Activated naive CD4-positive, alpha-beta T cell treated with anti-CD3 and anti-CD28 coated beads for 36 hours (primary cell): ENCODE results near the gene ADGRD1. TPM values are rescaled to one million over a fixed set of nuclear protein-coding genes. Genes with fewer than 3 reads are reported as not detected.

Experiments used
- CTCF ChIA-PET: fragments of 350-600 bp; sonication (Branson Sonifier 250); formaldehyde crosslinking; loops from one replicate; lab custom pipeline; 2021; ENCODE audit warnings: antibody characterized with exemption; lab: Charles Lee
- DNase-seq: peaks from one replicate; pipeline ENCODE4 v3.0.0-alpha.2; 2020
- H3K27ac Mint-ChIP-seq: one replicate; pipeline ENCODE4 v1.8.0; 2021; ENCODE audit warnings: mild to moderate bottlenecking, mixed read lengths
- H3K27me3 Mint-ChIP-seq: one replicate; pipeline ENCODE4 v1.8.0; 2021; ENCODE audit warnings: low read depth, mixed read lengths
- H3K36me3 Mint-ChIP-seq: one replicate; pipeline ENCODE4 v1.8.0; 2021; ENCODE audit warnings: low read depth, mixed read lengths
- H3K4me1 Mint-ChIP-seq: one replicate; pipeline ENCODE4 v1.8.0; 2021; ENCODE audit warnings: low read depth, mixed read lengths
- H3K4me3 Mint-ChIP-seq: one replicate; pipeline ENCODE4 v1.8.0; 2021; ENCODE audit warnings: mild to moderate bottlenecking, moderate library complexity, mixed read lengths
- H3K9me3 Mint-ChIP-seq: one replicate; pipeline ENCODE4 v1.8.0; 2021; ENCODE audit warnings: mixed read lengths
- intact Hi-C: fragments of 100-400 bp; cut with micrococcal nuclease; formaldehyde crosslinking; loops from one replicate; pipeline ENCODE4 v1.15.1; 2023
- total RNA-seq, 2 experiments: library from RNA; stranded (reverse); gene quantifications; one replicate each; pipeline ENCODE4 v1.2.3, GENCODE V29; 2021

The ADGRD1 gene
- total RNA-seq, 2 experiments from 2014 or later, result not detected

GRCh38 chr12:130983328-130984017, 29.8 kb downstream of the ADGRD1 start:
- Mint-ChIP-seq H3K9me3 (no peaks in the 10 kb centered on the region), H3K4me1 (no peaks in the 10 kb centered on the region), H3K36me3 (no peaks in the 10 kb centered on the region), H3K4me3 (no peak overlapping the region), H3K27ac (no peak overlapping the region), H3K27me3 (peaks cover 15% of the 10 kb centered on the region)
- DNase-seq, result no peak
- intact Hi-C loops, result no loop called here
- CTCF ChIA-PET, result no interaction called here

DNA sequence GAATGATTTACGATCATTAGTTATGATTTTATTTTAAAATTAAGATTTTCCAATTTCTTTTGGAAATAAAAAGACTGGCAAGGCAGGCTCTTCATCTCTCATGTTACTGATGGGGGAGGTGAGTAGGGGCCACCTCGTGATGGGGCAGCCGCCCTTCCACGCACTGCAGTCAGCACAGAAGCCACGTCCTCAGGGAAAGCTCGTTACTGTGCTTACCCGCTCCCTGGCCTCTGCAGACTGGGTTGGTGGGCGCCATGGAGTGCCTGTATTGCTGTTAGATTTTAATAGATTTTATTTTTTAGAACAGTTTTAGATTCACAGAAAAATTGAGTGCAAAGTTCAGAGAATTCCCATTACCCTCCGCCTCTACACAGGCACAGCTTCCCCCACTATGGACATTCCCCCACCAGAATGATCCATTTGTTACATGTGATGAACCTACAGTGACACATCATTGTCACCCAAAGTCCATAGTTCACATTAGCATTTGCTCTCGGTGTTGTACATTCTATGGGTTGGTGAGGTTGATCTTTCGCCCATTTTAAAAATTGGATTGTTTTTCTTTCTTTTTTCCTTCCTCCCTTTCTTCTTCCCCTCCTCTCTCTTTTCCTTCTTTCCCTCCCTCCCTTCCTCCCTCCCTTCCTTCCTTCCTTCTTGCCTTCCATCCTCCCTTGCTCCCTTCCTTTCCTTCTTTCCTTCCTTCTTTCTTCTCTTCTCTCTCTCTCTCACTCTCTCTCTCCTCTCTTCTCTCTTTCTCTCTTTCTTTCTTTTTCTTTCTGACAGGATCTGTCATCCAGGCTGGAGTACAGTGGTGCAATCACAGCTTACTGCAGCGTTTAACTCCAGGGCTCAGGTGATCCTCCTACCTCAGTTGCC, 30.7 kb downstream of the ADGRD1 start:
- Mint-ChIP-seq H3K27me3 (peaks cover 15% of the 10 kb centered on the region), H3K4me3 (no peak overlapping the region), H3K4me1 (no peaks in the 10 kb centered on the region), H3K9me3 (no peaks in the 10 kb centered on the region), H3K27ac (no peak overlapping the region), H3K36me3 (no peaks in the 10 kb centered on the region)
- DNase-seq, result no peak
- intact Hi-C loops, result no loop called here
- CTCF ChIA-PET, result no interaction called here

GRCh38 chr12:130987151-130987931, 33.6 kb downstream of the ADGRD1 start:
- no peaks in the 10 kb centered on the region for H3K9me3 Mint-ChIP-seq
- CTCF ChIA-PET, result no interaction called here
- intact Hi-C loops, result no loop called here
- no peak overlapping the region for H3K4me3 Mint-ChIP-seq
- H3K27ac Mint-ChIP-seq, result no peak overlapping the region
- peaks cover 19% of the 10 kb centered on the region for H3K27me3 Mint-ChIP-seq
- no peaks in the 10 kb centered on the region for H3K36me3 Mint-ChIP-seq
- H3K4me1 Mint-ChIP-seq, result no peaks in the 10 kb centered on the region
- DNase-seq, result no peak

GRCh38 chr12:130988261-130988660, 34.6 kb downstream of the ADGRD1 start:
- no peak overlapping the region for H3K27ac Mint-ChIP-seq
- DNase-seq, result no peak
- H3K36me3 Mint-ChIP-seq, result no peaks in the 10 kb centered on the region
- CTCF ChIA-PET, result interaction anchor here (0.6 kb wide), 1 partner anchor 39 kb away, joined by 3 read pairs; no protein-coding TSS in a partner anchor
- no peaks in the 10 kb centered on the region for H3K4me1 Mint-ChIP-seq
- H3K4me3 Mint-ChIP-seq, result no peak overlapping the region
- intact Hi-C loops, result no loop called here
- H3K27me3 Mint-ChIP-seq, result peaks cover 25% of the 10 kb centered on the region
- H3K9me3 Mint-ChIP-seq, result no peaks in the 10 kb centered on the region

DNA sequence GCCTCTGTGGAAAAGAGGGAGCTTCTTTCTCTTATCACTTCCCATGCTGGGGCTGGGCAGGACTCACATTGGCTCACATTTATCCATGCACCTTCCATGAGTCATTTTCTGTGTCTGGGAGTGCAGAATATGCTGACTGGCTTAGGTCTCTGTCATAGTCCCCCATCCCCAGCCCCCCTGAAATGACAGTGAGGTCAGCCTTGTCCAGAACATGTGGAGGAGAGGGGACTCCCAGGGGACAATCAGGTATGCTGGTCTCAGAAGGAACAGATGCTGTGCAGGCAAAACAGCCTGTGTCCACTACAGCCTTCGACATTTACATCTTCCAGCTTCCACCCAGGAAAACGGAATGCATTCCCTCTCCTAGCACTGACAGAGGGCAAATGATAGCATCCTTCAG, 35.0 kb downstream of the ADGRD1 start:
- Mint-ChIP-seq H3K36me3 (no peaks in the 10 kb centered on the region), H3K4me3 (no peak overlapping the region), H3K4me1 (no peaks in the 10 kb centered on the region), H3K27ac (no peak overlapping the region), H3K27me3 (peaks cover 26% of the 10 kb centered on the region), H3K9me3 (no peaks in the 10 kb centered on the region)
- no peak for DNase-seq
- intact Hi-C loops, result no loop called here
- CTCF ChIA-PET, result interaction anchor here (0.6 kb wide), 1 partner anchor 39 kb away, joined by 3 read pairs; no protein-coding TSS in a partner anchor

DNA sequence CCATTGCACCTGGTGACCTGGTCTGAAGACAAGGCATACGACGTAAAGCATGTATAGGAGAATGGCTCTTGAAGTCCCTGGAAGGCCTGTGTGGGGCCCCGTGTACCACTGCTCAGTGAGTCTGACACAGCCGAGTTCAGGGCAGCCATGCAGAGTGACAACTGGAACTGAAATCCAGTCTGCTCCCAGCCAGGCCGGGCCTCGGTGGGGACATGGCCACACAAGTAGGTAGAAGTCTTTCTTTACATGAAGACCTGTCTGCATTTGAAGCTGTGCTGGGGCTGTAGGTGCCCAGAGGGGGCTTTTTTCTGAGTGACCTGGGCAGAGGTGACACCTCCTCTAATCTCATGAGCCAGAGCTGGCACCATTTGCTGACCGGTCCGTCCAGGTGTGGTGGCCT, 35.7 kb downstream of the ADGRD1 start:
- Mint-ChIP-seq H3K27me3 (peaks cover 26% of the 10 kb centered on the region), H3K27ac (no peak overlapping the region), H3K4me1 (no peaks in the 10 kb centered on the region), H3K36me3 (no peaks in the 10 kb centered on the region), H3K9me3 (no peaks in the 10 kb centered on the region), H3K4me3 (no peak overlapping the region)
- CTCF ChIA-PET, result no interaction called here
- DNase-seq, result no peak
- intact Hi-C loops, result no loop called here

DNA sequence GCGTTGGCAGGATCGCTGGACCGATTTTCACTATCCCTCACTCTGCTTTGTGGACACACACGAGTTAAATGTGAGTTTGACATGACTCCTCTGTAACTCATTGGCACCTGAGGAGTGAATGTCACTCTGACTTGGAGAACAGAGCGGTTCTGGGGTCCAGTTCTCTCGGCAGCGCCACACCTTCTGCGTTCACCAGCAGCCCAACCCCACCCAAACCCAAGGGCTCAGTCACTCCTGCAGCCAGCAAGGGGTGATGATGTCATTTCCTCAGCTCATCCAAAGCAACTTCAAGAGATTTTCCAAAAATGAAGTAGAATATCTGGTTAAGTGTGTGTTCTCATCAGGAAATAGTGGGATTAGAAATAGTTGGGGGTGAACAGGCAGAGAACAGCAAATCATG, 36.3 kb downstream of the ADGRD1 start:
- H3K9me3 Mint-ChIP-seq, result no peaks in the 10 kb centered on the region
- intact Hi-C loops, result no loop called here
- H3K36me3 Mint-ChIP-seq, result no peaks in the 10 kb centered on the region
- no peaks in the 10 kb centered on the region for H3K4me1 Mint-ChIP-seq
- H3K27ac Mint-ChIP-seq, result no peak overlapping the region
- CTCF ChIA-PET, result no interaction called here
- peaks cover 26% of the 10 kb centered on the region for H3K27me3 Mint-ChIP-seq
- no peak overlapping the region for H3K4me3 Mint-ChIP-seq
- DNase-seq, result no peak

- H3K27ac Mint-ChIP-seq, result no peak overlapping the region
- intact Hi-C loops, result no loop called here
- H3K4me3 Mint-ChIP-seq, result no peak overlapping the region
- no peak for DNase-seq
- CTCF ChIA-PET, result no interaction called here
- H3K27me3 Mint-ChIP-seq, result peaks cover 22% of the 10 kb centered on the region
- H3K4me1 Mint-ChIP-seq, result no peaks in the 10 kb centered on the region
- no peaks in the 10 kb centered on the region for H3K36me3 Mint-ChIP-seq
- H3K9me3 Mint-ChIP-seq, result no peaks in the 10 kb centered on the region
Observed at GRCh38 chr12:130992448-130992847, 38.7 kb downstream of the ADGRD1 start.

- intact Hi-C loops, result no loop called here
- no peak for DNase-seq
- H3K36me3 Mint-ChIP-seq, result no peaks in the 10 kb centered on the region
- peaks cover 22% of the 10 kb centered on the region for H3K27me3 Mint-ChIP-seq
- no peaks in the 10 kb centered on the region for H3K4me1 Mint-ChIP-seq
- no peak overlapping the region for H3K27ac Mint-ChIP-seq
- CTCF ChIA-PET, result no interaction called here
- no peak overlapping the region for H3K4me3 Mint-ChIP-seq
- no peaks in the 10 kb centered on the region for H3K9me3 Mint-ChIP-seq
Observed at GRCh38 chr12:130992979-130993538, 39.4 kb downstream of the ADGRD1 start.

- DNase-seq, result no peak
- no peaks in the 10 kb centered on the region for H3K36me3 Mint-ChIP-seq
- H3K4me3 Mint-ChIP-seq, result no peak overlapping the region
- peaks cover 3% of the 10 kb centered on the region for H3K9me3 Mint-ChIP-seq
- peaks cover 22% of the 10 kb centered on the region for H3K27me3 Mint-ChIP-seq
- intact Hi-C loops, result no loop called here
- no peaks in the 10 kb centered on the region for H3K4me1 Mint-ChIP-seq
- CTCF ChIA-PET, result no interaction called here
- no peak overlapping the region for H3K27ac Mint-ChIP-seq
Observed at GRCh38 chr12:130993759-130994670, 40.3 kb downstream of the ADGRD1 start.

- CTCF ChIA-PET, result no interaction called here
- no peak for DNase-seq
- peaks cover 3% of the 10 kb centered on the region for H3K9me3 Mint-ChIP-seq
- H3K4me1 Mint-ChIP-seq, result no peaks in the 10 kb centered on the region
- no peak overlapping the region for H3K27ac Mint-ChIP-seq
- intact Hi-C loops, result no loop called here
- peaks cover 21% of the 10 kb centered on the region for H3K27me3 Mint-ChIP-seq
- H3K4me3 Mint-ChIP-seq, result no peak overlapping the region
- H3K36me3 Mint-ChIP-seq, result no peaks in the 10 kb centered on the region
Observed at GRCh38 chr12:130994821-130995375, 41.2 kb downstream of the ADGRD1 start.
